Measurements from ENCODE around the gene SSMEM1. TPM values are rescaled to one million over a fixed set of nuclear protein-coding genes. Genes with fewer than 3 reads are reported as not detected.

The SSMEM1 gene
- total and polyA plus RNA-seq, 9 of the 15 experiments (the other 6 are each of a cell fraction or from before 2014, with no cell fraction given): 0.10 to 0.28 (median 0.18) TPM; not detected in 4

GRCh38 chr7:130181263-130181605 is 26.4 kb upstream of the SSMEM1 start (continued):
- TF ChIP-seq, protein P1, sequence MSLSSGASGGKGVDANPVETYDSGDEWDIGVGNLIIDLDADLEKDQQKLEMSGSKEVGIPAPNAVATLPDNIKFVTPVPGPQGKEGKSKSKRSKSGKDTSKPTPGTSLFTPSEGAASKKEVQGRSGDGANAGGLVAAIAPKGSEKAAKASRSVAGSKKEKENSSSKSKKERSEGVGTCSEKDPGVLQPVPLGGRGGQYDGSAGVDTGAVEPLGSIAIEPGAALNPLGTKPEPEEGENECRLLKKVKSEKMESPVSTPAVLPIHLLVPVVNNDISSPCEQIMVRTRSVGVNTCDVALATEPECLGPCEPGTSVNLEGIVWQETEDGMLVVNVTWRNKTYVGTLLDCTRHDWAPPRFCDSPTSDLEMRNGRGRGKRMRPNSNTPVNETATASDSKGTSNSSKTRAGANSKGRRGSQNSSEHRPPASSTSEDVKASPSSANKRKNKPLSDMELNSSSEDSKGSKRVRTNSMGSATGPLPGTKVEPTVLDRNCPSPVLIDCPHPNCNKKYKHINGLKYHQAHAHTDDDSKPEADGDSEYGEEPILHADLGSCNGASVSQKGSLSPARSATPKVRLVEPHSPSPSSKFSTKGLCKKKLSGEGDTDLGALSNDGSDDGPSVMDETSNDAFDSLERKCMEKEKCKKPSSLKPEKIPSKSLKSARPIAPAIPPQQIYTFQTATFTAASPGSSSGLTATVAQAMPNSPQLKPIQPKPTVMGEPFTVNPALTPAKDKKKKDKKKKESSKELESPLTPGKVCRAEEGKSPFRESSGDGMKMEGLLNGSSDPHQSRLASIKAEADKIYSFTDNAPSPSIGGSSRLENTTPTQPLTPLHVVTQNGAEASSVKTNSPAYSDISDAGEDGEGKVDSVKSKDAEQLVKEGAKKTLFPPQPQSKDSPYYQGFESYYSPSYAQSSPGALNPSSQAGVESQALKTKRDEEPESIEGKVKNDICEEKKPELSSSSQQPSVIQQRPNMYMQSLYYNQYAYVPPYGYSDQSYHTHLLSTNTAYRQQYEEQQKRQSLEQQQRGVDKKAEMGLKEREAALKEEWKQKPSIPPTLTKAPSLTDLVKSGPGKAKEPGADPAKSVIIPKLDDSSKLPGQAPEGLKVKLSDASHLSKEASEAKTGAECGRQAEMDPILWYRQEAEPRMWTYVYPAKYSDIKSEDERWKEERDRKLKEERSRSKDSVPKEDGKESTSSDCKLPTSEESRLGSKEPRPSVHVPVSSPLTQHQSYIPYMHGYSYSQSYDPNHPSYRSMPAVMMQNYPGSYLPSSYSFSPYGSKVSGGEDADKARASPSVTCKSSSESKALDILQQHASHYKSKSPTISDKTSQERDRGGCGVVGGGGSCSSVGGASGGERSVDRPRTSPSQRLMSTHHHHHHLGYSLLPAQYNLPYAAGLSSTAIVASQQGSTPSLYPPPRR (CRISPR knock-in tag; IDR thresholded peaks at IDR 0.05; ENCODE audit: borderline replicate concordance): no peak
- TF ChIP-seq ZKSCAN3 (CRISPR knock-in tag; IDR thresholded peaks at IDR 0.05) (no peak), ZC3H4 (CRISPR knock-in tag; IDR thresholded peaks at IDR 0.05; ENCODE audit: borderline replicate concordance) (no peak), ZNF551 (CRISPR knock-in tag; IDR thresholded peaks at IDR 0.05) (no peak), ATF4 (CRISPR knock-in tag; IDR thresholded peaks at IDR 0.05) (no peak), MCM3 (IDR thresholded peaks at IDR 0.05) (no peak), CGGBP1 (CRISPR knock-in tag; IDR thresholded peaks at IDR 0.05) (no peak), SMAD3 (CRISPR knock-in tag; conservative IDR thresholded peaks at IDR 0.05) (no peak), BRD4 (IDR thresholded peaks at IDR 0.05) (no peak), POU5F1 (IDR thresholded peaks at IDR 0.05; ENCODE audit: borderline replicate concordance, low read depth, low read length, partially characterized antibody) (no peak), TAF15 (IDR thresholded peaks at IDR 0.05; ENCODE audit: low read depth, low read length) (no peak), NFATC3 (IDR thresholded peaks at IDR 0.05) (no peak), GTF2E2 (tag; IDR thresholded peaks at IDR 0.05) (no peak), PHF8 (IDR thresholded peaks at IDR 0.05; ENCODE audit: borderline replicate concordance, low read length) (0 out of 2 replicates have a peak, but pooled peaks have one; percentile 13), TBP (optimal IDR thresholded peaks at IDR 0.05; ENCODE audit: low read depth, low read length) (no peak), ATF3 (IDR thresholded peaks at IDR 0.05) (0 out of 2 replicates have a peak, but pooled peaks have one; percentile 15), ATF3 (CRISPR knock-in tag; conservative IDR thresholded peaks at IDR 0.05) (no peak)
- TF ChIP-seq, protein P2, sequence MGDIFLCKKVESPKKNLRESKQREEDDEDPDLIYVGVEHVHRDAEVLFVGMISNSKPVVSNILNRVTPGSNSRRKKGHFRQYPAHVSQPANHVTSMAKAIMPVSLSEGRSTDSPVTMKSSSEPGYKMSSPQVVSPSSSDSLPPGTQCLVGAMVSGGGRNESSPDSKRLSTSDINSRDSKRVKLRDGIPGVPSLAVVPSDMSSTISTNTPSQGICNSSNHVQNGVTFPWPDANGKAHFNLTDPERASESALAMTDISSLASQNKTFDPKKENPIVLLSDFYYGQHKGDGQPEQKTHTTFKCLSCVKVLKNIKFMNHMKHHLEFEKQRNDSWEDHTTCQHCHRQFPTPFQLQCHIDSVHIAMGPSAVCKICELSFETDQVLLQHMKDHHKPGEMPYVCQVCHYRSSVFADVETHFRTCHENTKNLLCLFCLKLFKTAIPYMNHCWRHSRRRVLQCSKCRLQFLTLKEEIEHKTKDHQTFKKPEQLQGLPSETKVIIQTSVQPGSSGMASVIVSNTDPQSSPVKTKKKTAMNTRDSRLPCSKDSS (IDR thresholded peaks at IDR 0.05; ENCODE audit: low read depth, partially characterized antibody): no peak
